Measurements from ENCODE around the gene CDRT4.

CDRT4 gene

DNA sequence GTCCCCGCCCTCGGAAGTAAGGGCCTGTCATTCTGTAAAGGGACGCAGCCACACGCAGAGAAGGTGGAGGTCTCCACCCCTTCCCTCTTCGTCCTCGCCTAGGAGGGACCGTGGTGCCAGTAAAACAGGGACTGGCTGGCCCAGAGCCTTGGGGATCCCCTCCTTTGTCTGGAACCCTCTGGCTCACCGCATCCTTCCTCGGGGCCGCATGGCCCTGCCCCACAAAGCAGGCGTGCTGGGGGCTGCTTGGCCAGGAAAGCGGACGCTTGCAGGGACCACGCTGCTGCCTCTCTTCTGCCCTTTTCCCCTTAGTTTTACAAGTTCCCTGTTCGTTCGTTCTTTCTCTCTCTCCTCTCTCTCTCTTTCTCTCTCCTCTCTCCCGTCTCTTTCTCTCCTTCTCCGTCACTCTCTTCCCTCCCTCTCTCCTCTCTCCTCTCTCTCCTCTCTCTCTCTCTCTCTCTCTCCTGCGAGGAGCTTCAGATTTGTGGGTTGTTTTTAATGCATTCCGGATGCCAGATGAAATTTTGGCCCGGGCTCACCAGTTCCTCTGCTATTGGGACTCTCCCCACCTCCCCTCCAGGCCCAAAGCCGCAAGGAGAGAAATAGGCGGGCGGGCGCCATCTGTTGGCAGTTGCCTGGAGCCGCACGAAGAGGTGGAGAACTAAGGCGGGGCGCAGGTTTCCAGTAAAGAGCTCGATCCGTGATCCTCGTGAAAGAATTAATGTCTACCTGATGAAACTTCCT is 35.1 kb upstream of the CDRT4 start:
- peak; percentile 97 for ATAC-seq (ENCODE audit: low read depth)
- peak; percentile 54 to 64 for DNase-seq (ENCODE audit: low spot score in 2 of 2)
- Mint-ChIP-seq H3K9me3 (no peaks in the 10 kb centered on the region), H3K4me1 (peaks cover 10% of the 10 kb centered on the region), H3K27me3 (no peaks in the 10 kb centered on the region), H3K4me3 (peak overlapping the region; percentile 33), H3K36me3 (peaks cover 13% of the 10 kb centered on the region), H3K27ac (no peak overlapping the region)

GRCh38 chr17:15501793-15502192 is 34.4 kb upstream of the CDRT4 start:
- no peak overlapping the region for H3K27ac Mint-ChIP-seq
- ATAC-seq (ENCODE audit: low read depth) (no peak), DNase-seq (ENCODE audit: low spot score in 2 of 2) (no peak)
- no peak overlapping the region for H3K4me3 Mint-ChIP-seq
- no peaks in the 10 kb centered on the region for H3K27me3 Mint-ChIP-seq
- H3K4me1 Mint-ChIP-seq = peaks cover 10% of the 10 kb centered on the region
- H3K9me3 Mint-ChIP-seq = no peaks in the 10 kb centered on the region
- peaks cover 13% of the 10 kb centered on the region for H3K36me3 Mint-ChIP-seq

- H3K27me3 Mint-ChIP-seq = no peaks in the 10 kb centered on the region
- peaks cover 12% of the 10 kb centered on the region for H3K36me3 Mint-ChIP-seq
- DNase-seq (ENCODE audit: low spot score in 2 of 2) (no peak), ATAC-seq (ENCODE audit: low read depth) (no peak)
- H3K4me3 Mint-ChIP-seq = no peak overlapping the region
- H3K9me3 Mint-ChIP-seq = no peaks in the 10 kb centered on the region
- H3K27ac Mint-ChIP-seq = no peak overlapping the region
- H3K4me1 Mint-ChIP-seq = peaks cover 10% of the 10 kb centered on the region
Observed at GRCh38 chr17:15501282-15501681, 33.9 kb upstream of the CDRT4 start.

DNA sequence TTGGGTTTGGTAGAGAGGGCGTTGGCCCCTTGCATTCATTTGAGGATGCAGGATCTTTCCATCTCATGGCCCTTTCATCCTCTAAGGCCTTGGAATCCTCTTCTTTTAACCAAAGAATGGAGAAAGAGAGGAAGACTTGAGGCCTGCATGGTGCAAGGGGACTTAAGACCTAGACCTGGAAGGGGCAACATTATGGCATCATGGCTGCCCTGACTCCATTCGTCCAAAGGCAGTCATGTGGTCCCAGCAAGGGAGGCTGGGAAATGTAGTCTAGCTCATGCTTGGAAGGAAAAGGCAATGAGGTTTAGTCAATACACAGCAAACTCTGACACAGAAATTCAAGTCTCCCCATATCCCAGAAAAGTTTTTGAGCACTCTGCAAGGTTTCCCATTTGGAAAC is 30.7 kb upstream of the CDRT4 start:
- DNase-seq (ENCODE audit: low spot score in 2 of 2) = no peak
- Mint-ChIP-seq H3K27me3 (no peaks in the 10 kb centered on the region), H3K27ac (no peak overlapping the region), H3K4me1 (peaks cover 6% of the 10 kb centered on the region), H3K9me3 (no peaks in the 10 kb centered on the region), H3K4me3 (no peak overlapping the region), H3K36me3 (peaks cover 19% of the 10 kb centered on the region)
- no peak for ATAC-seq (ENCODE audit: low read depth)

GRCh38 chr17:15496735-15497670 is 29.6 kb upstream of the CDRT4 start:
- no peak overlapping the region for H3K27ac Mint-ChIP-seq

DNA sequence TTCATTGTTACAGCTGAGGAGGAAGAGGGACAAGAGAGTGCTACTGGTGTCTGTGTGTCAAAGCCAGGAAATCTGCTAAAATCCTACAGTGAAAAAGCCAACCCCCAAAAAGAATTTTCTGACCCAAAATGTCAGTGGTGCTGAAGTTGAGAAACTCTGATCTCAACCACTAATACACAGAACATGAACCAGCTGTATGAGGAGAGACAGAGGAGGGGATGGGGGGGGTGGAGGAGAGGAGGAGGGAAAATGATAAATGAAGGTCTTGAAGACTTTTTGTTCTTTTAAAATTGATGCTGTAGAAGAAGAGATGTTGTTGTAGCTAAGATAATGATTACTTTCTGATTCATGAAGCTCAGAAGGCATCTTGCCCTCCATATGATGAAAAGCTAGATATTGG is 27.4 kb upstream of the CDRT4 start:
- Mint-ChIP-seq H3K27me3 (no peaks in the 10 kb centered on the region), H3K4me1 (no peaks in the 10 kb centered on the region), H3K27ac (no peak overlapping the region), H3K4me3 (no peak overlapping the region), H3K36me3 (peaks cover 15% of the 10 kb centered on the region), H3K9me3 (no peaks in the 10 kb centered on the region)
- ATAC-seq (ENCODE audit: low read depth) = no peak
- DNase-seq (ENCODE audit: low spot score in 2 of 2) = no peak

More at GRCh38 chr17:15496735-15497670, 29.6 kb upstream of the CDRT4 start:
- Mint-ChIP-seq H3K4me1 (no peaks in the 10 kb centered on the region), H3K27me3 (no peaks in the 10 kb centered on the region), H3K36me3 (peaks cover 17% of the 10 kb centered on the region), H3K4me3 (no peak overlapping the region), H3K9me3 (no peaks in the 10 kb centered on the region)
- ATAC-seq (ENCODE audit: low read depth) (no peak), DNase-seq (ENCODE audit: low spot score in 2 of 2) (no peak)

DNA sequence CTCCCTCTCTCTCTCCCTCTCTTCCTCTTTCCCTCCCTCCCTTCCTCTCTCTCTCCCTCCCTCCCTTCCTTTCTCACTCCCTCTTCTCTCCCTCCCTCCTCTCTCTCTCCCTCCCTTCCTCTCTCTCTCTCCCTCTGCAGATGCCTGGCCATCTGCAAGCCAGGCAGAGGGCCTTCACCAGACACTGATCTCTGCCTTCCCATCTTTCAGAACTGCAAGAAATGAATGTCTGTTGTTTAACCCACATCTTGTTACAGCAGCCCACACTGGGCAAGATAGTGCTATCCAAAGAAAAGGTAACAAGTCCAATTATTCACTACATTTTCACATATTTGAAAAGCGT is 26.2 kb upstream of the CDRT4 start:
- no peaks in the 10 kb centered on the region for H3K9me3 Mint-ChIP-seq

DNA sequence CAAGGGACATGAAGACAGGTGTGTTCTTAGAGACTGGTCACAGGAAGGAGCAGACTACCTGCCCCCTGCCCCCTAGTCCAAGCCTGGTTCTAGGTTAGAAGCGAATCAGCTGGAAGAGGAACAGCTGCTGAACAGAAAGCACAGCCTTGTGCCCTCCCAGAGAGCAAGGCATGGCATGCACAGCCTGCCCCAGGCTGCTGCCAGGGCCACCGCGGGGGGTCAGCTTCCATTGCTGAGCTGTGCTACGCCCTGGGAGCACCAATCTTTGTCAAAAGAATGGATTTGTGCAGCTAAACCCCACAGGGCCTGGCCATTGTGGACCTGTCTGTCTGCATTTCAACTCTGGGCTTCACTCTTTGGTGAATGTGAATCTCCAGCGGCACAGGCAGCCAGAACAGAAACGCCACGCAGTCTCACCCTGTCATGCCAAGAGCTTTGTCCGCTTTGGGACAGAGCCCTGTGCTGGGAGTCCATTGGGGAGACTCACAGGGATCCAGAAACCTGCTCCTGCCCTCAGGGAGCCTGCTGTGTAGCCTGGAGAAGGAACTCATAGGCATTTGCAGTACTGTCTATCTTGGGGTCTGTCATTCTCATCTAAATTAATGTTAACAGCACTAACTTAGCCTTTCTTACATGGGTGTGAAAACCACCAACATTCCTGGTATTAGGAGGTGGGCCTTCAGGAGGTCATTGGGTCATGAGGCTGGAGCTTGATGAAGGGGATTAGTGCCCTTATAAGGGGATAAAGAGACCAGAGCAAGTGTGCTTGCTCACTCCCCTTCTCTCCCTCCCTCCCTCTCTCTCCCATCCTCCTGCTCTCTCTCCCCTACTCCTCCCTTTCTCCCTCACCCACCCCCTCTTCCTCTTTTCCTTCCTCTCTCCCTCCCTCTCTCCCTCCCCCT is 25.6 kb upstream of the CDRT4 start:
- H3K4me3 Mint-ChIP-seq = no peak overlapping the region
- no peaks in the 10 kb centered on the region for H3K4me1 Mint-ChIP-seq

More for the DNA sequence above, 26.2 kb upstream of the CDRT4 start:
- Mint-ChIP-seq H3K27me3 (no peaks in the 10 kb centered on the region), H3K27ac (no peak overlapping the region), H3K4me3 (no peak overlapping the region), H3K4me1 (no peaks in the 10 kb centered on the region), H3K36me3 (peaks cover 15% of the 10 kb centered on the region)
- ATAC-seq (ENCODE audit: low read depth) = no peak
- no peak for DNase-seq (ENCODE audit: low spot score in 2 of 2)

GRCh38 chr17:15492186-15492585 is 24.8 kb upstream of the CDRT4 start:
- no peak overlapping the region for H3K27ac Mint-ChIP-seq
- DNase-seq (ENCODE audit: low spot score in 2 of 2) (no peak), ATAC-seq (ENCODE audit: low read depth) (no peak)
- no peaks in the 10 kb centered on the region for H3K4me1 Mint-ChIP-seq
- H3K4me3 Mint-ChIP-seq = no peak overlapping the region
- no peaks in the 10 kb centered on the region for H3K27me3 Mint-ChIP-seq
- peaks cover 16% of the 10 kb centered on the region for H3K36me3 Mint-ChIP-seq
- H3K9me3 Mint-ChIP-seq = no peaks in the 10 kb centered on the region

More for the DNA sequence above, 25.6 kb upstream of the CDRT4 start:
- H3K9me3 Mint-ChIP-seq = no peaks in the 10 kb centered on the region
- H3K36me3 Mint-ChIP-seq = peaks cover 16% of the 10 kb centered on the region
- DNase-seq (ENCODE audit: low spot score in 2 of 2) = no peak
- H3K27ac Mint-ChIP-seq = no peak overlapping the region
- no peaks in the 10 kb centered on the region for H3K27me3 Mint-ChIP-seq
- no peak for ATAC-seq (ENCODE audit: low read depth)

GRCh38 chr17:15490634-15491261 is 23.3 kb upstream of the CDRT4 start:
- H3K4me1 Mint-ChIP-seq = no peaks in the 10 kb centered on the region
- DNase-seq (ENCODE audit: low spot score in 2 of 2) = no peak
- no peak overlapping the region for H3K4me3 Mint-ChIP-seq
- H3K36me3 Mint-ChIP-seq = peaks cover 12% of the 10 kb centered on the region
- H3K9me3 Mint-ChIP-seq = no peaks in the 10 kb centered on the region
- no peaks in the 10 kb centered on the region for H3K27me3 Mint-ChIP-seq
- no peak overlapping the region for H3K27ac Mint-ChIP-seq
- ATAC-seq (ENCODE audit: low read depth) = no peak

DNA sequence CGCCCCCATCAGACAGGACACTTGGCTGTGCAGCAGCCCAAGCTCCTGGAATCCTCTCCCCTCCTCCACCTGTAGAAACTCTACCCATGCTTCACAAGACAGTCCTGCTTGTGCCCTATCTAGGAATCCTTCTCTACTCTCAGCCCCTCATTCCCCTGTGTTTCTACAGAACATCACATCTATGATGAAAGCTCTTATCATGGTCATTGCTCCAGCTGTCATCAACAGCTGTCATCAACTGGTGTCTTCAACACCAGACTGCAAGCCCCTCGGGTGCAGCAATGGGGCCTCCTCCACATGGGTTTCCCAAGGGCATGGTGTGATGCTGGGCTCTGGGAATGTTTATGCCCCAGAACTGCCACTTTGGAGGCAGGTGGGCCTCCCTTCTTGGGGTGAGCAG is 21.1 kb upstream of the CDRT4 start:
- H3K27me3 Mint-ChIP-seq = no peaks in the 10 kb centered on the region
- H3K4me3 Mint-ChIP-seq = no peak overlapping the region
- H3K27ac Mint-ChIP-seq = no peak overlapping the region
- ATAC-seq (ENCODE audit: low read depth) (no peak), DNase-seq (ENCODE audit: low spot score in 2 of 2) (no peak)
- H3K36me3 Mint-ChIP-seq = peaks cover 5% of the 10 kb centered on the region
- no peaks in the 10 kb centered on the region for H3K4me1 Mint-ChIP-seq
- no peaks in the 10 kb centered on the region for H3K9me3 Mint-ChIP-seq

DNA sequence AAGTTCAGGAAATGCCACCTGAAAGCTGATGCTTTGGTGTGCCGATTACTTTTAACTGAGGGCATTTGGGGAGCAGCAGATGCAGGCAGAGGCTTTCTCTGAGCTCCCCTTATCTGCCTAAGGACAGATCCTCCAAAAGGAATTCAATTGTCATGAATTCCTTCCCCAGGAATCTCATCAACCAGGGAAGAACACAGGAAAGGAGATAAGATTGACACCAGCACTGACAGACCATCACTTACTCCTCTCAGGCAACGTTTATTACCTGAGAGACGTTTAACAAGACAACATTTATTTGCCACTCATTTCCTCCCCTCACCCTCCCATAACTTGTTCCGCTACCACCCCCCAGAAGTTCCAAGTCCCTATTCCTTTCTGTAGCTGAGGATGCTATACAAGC is 17.6 kb upstream of the CDRT4 start:
- no peaks in the 10 kb centered on the region for H3K27me3 Mint-ChIP-seq
- H3K4me3 Mint-ChIP-seq = no peak overlapping the region
- no peaks in the 10 kb centered on the region for H3K4me1 Mint-ChIP-seq
- no peaks in the 10 kb centered on the region for H3K9me3 Mint-ChIP-seq
- DNase-seq (ENCODE audit: low spot score in 2 of 2) (no peak), ATAC-seq (ENCODE audit: low read depth) (no peak)
- H3K36me3 Mint-ChIP-seq = peaks cover 5% of the 10 kb centered on the region
- H3K27ac Mint-ChIP-seq = no peak overlapping the region

GRCh38 chr17:15483431-15483830 is 16.0 kb upstream of the CDRT4 start:
- Mint-ChIP-seq H3K36me3 (peaks cover 5% of the 10 kb centered on the region), H3K4me3 (no peak overlapping the region), H3K27ac (no peak overlapping the region), H3K27me3 (no peaks in the 10 kb centered on the region), H3K4me1 (no peaks in the 10 kb centered on the region), H3K9me3 (no peaks in the 10 kb centered on the region)
- ATAC-seq (ENCODE audit: low read depth) = no peak
- DNase-seq (ENCODE audit: low spot score in 2 of 2) = no peak
